ENCODE data around the gene VSTM5.
A peak's percentile ranks its signal among the peaks of the same experiment; 100 is the strongest.

The VSTM5 gene

GRCh38 chr11:93801366-93801765 is 49.1 kb downstream of the VSTM5 start:
- no peak overlapping the region for H3K27ac ChIP-seq
- TF ChIP-seq ZFX (IDR thresholded peaks at IDR 0.05; ENCODE audit: borderline replicate concordance) (no peak), CTCF (IDR thresholded peaks at IDR 0.05) (no peak)

DNA sequence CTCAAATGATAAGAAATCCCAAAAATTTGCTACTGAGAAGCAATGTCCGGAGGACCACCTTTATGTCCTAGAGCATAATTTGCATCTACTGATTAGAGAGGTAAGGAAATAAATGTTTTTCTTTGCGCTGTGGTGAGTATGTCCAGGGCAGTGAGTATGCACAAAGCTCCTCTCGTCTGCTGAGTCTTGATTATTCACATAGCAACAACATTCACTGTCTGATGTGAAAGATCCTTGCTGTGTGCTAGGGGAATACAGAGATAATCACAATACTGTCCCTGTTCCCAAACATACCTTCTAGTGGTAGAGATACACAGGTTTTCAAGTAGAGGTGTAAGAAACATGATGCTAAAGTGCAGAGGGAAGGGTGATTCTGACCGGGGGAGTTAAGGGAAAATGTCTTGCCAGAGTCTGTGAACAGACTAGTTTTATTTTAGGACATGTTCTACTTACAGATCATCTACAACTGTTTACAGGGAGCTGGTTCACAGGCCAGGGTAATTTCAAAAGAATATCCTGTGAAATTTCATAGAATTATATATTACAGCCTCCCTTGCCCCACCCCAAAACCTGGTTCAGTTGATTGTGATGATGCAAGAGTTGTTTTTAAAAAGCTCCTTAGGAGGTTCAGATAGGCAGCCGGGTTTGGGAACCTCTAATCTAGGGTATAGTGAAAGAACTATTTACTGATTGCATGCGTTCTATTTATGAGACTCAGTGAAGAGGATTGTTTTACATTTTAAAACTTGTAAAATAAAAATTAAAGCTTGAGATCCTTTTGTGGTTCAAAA is 53.8 kb downstream of the VSTM5 start:
- no peak for TF ChIP-seq CTCF (IDR thresholded peaks at IDR 0.05)
- no peak for TF ChIP-seq ZFX (IDR thresholded peaks at IDR 0.05; ENCODE audit: borderline replicate concordance)
- no peak overlapping the region for H3K27ac ChIP-seq

DNA sequence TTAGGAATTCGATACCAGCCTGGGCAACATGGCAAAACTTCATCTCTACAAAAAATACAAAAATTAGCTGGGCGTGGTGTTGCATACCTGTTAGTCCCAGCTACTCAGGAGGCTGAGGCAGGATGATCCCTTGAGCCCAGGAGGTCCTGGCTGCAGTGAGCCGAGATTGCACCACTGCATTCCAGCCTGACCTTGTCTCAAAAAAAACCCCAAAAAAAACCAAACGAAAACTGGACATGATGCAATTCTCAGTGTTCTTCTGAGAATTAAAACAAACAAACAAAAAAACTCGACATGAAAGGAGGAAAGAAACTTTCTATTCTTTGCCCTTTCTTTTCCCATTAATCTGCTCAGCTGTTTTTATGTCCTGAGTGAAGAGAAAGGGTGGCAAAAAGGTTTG is 58.9 kb downstream of the VSTM5 start:
- no peak overlapping the region for H3K27ac ChIP-seq
- TF ChIP-seq CTCF (IDR thresholded peaks at IDR 0.05), result no peak
- TF ChIP-seq ZFX (IDR thresholded peaks at IDR 0.05; ENCODE audit: borderline replicate concordance), result no peak

DNA sequence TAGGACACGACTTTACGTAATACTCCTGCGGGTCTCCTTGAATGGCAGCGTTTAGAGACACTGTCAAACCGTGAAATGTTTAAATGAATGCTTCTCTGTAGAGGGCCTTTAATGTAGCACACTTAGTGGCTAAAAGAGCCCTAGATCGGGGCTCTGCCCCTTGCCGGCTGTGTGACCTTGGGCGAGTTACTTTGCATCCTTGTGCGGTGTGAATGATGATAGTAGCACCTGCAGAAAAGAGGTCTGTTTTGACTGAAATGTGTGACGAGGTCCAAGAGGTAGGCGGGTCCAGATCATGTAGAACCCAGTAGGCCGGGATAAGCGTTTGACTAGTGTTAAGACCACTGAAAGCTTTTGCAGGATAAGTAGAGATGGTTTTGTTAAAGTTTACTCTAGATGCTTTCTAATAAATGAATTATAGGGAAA is 65.5 kb downstream of the VSTM5 start:
- TF ChIP-seq CTCF (IDR thresholded peaks at IDR 0.05) (peak; percentile 6; the same call in 1 of the 2 replicates), ZFX (IDR thresholded peaks at IDR 0.05; ENCODE audit: borderline replicate concordance) (no peak)
- peak overlapping the region; percentile 91 for H3K27ac ChIP-seq

DNA sequence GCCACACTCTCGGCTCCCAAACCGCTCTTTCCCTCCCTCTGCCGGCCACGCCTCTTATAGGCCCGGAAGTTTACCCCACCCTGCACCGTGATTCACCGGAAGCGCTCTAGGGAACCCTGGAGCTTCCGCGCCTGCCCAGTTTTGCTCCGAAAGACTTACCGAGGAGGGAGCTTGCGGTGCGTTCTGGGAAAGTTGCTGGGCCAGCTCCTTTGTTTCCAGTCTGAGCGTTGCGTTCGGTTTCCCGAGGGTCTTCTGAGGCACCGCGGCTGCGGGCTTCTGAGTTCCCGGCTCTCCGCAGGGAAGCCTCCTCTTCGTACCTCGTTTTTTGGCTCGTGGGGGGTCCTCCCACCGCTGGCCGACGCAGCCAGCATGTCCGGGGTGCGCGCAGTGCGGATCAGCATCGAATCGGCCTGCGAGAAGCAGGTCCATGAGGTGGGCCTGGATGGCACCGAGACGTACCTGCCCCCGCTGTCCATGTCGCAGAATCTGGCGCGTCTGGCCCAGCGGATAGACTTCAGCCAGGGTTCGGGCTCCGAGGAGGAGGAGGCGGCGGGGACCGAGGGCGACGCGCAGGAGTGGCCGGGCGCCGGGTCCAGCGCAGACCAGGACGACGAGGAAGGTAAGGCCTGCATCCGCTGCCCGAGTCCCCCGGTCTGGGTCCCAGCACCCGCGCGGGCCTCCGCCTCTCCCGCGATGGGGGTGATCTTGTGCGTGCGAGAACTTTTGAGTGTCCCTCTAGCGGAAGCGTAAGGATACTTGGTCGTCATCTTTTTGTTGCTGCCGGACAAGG is 66.1 kb downstream of the VSTM5 start, which contains the start of gene MED17:
TSS of gene MED17 (plus strand) at position 138 of the 790 bp plus-strand sequence. CDS start at position 370, 232 bp downstream.
- peak within 1 kb of the TSS; percentile 91 for H3K27ac ChIP-seq
- TF ChIP-seq CTCF (IDR thresholded peaks at IDR 0.05) (peak; percentile 50), ZFX (IDR thresholded peaks at IDR 0.05; ENCODE audit: borderline replicate concordance) (no peak)

DNA sequence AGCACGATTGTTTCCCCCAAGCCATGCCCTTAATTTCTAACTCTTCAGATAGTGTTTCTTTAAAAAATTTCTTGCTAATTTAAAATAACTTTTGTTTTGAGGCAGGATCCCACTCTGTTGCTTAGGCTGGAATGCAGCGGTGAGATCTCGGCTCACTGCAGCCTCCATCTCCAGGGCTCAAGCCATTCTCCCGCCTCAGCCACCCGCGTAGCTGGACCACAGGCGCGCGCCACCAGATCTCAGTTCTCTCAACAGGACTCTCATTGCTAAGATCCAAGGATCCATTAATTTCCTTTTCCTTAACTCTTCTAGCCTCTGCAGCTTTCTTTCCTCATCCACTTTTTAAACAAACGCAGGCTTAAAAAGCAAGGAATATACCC is 66.7 kb downstream of the VSTM5 start:
- peak overlapping the region; percentile 91 for H3K27ac ChIP-seq
- TF ChIP-seq ZFX (IDR thresholded peaks at IDR 0.05; ENCODE audit: borderline replicate concordance) (no peak), CTCF (IDR thresholded peaks at IDR 0.05) (no peak)

DNA sequence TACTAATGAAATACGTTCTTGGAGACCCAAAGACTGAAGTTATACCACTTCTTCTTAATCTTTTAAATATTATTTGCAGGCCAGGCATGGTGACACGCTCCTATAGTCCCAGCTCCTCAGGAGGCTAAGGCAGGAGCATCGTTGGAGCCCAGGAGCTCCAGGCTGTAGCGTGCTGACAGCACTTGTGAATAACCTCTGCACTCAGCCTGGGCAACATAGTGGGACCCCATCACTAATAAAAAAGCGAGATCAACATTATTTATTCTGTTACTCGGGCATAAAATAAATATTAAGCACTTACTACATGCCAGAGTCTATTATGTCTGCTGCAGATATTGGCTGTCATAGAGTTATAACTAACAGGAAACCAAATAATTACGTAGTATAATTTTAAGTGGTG is 67.1 kb downstream of the VSTM5 start:
- TF ChIP-seq ZFX (IDR thresholded peaks at IDR 0.05; ENCODE audit: borderline replicate concordance) (no peak), CTCF (IDR thresholded peaks at IDR 0.05) (no peak)
- H3K27ac ChIP-seq, result peak overlapping the region; percentile 91

Data from 22Rv1 (cell line).